OCI-LY3 (cell line): ENCODE results near the gene CEACAM8.
"Not testable (repeated sequence)": the region's sequence is repeated elsewhere in the genome, so short reads cannot be mapped to it uniquely, and the experiment has no call there.

ENCODE experiments used
- H2AFZ ChIP-seq: fragments of 200-600, 300-600 bp; shearing (Covaris generic); 2 replicates; pipeline ENCODE4 v1.6.0; 2014; ENCODE audit warnings: antibody characterized with exemption, low read depth, low read length
- H3K27ac ChIP-seq: fragments of 200-600, 300-600 bp; sonication (generic); 2 replicates; pipeline ENCODE4 v1.5.1; 2014; ENCODE audit warnings: mild to moderate bottlenecking, low read length, moderate library complexity, mixed read lengths
- H3K27me3 ChIP-seq: fragments of 200-600, 300-600 bp; sonication (generic); 2 replicates; pipeline ENCODE4 v1.6.1; 2014; ENCODE audit warnings: low read depth, low read length, mixed read lengths
- H3K36me3 ChIP-seq: fragments of 200-600, 300-600 bp; sonication (generic); replicated peaks from 2 replicates; pipeline ENCODE3; 2014; ENCODE audit warnings: low read depth, low read length, mixed read lengths
- H3K4me1 ChIP-seq: fragments of 300-600, 200-600 bp; sonication (generic); 2 replicates; pipeline ENCODE4 v1.6.1; 2014; ENCODE audit warnings: low read length, mixed read lengths
- H3K4me2 ChIP-seq: fragments of 200-600, 300-600 bp; sonication (generic); 2 replicates; pipeline ENCODE4 v1.6.1; 2014; ENCODE audit warnings: low read length, mixed read lengths
- H3K4me3 ChIP-seq: fragments of 300-600, 200-600 bp; sonication (generic); 2 replicates; pipeline ENCODE4 v1.5.1; 2014; ENCODE audit warnings: antibody characterized with exemption, mild to moderate bottlenecking, low read length, moderate library complexity
- H3K79me2 ChIP-seq: fragments of 300-600, 200-600 bp; shearing (Covaris generic); 2 replicates; pipeline ENCODE4 v1.6.1; 2014; ENCODE audit warnings: mild to moderate bottlenecking, low read length, mixed read lengths
- H3K9ac ChIP-seq: fragments of 300-600, 200-600 bp; shearing (Covaris generic); 2 replicates; pipeline ENCODE4 v1.6.0; 2014; ENCODE audit warnings: mild to moderate bottlenecking, low read length, moderate library complexity
- H3K9me3 ChIP-seq: fragments of 200-600, 300-600 bp; shearing (Covaris generic); 2 replicates; pipeline ENCODE4 v1.6.1; 2014; ENCODE audit warnings: low read length, mixed read lengths; ENCODE audit not compliant: insufficient read depth
- H4K20me1 ChIP-seq: fragments of 200-600, 300-600 bp; sonication (generic); 2 replicates; pipeline ENCODE4 v1.6.1; 2016; ENCODE audit warnings: low read length, mixed read lengths; ENCODE audit not compliant: insufficient read depth
- EZH2phosphoT487 ChIP-seq: fragments of 200-600 bp; shearing (Covaris generic); IDR thresholded peaks from 2 replicates; pipeline ENCODE4 v1.6.1; 2018; ENCODE audit warnings: antibody characterized with exemption, mixed run types, low read depth
- TF ChIP-seq, protein P1 (sequence below): fragments of 200-600, 300-600 bp; sonication (generic); IDR thresholded peaks from 2 replicates; pipeline ENCODE4 v1.5.1; 2014; ENCODE audit warnings: antibody characterized with exemption, low read length, low read depth

CEACAM8 gene

DNA sequence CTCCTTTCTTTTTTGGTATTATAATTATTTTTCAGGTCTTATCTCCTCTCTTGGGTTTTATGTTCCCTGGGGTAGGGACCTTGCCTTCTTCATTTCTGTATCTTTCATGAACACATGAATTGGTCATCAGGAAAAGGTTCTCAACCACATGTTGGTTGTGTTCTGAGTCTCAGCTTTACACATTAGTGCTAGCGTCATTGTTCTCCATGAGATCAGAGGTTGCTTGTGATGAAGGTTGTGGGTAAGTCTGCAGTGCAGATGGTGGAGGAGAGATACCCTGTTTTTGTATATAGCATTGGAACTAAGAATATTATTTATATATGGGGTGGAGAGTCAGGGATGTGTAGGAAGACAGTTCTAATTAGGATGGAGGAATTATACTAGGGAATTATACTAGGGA, 24.5 kb upstream of the CEACAM8 start:
- no peak overlapping the region for H2AFZ ChIP-seq
- no peaks in the 10 kb centered on the region for H4K20me1 ChIP-seq
- no peaks in the 10 kb centered on the region for H3K9me3 ChIP-seq
- no peak overlapping the region for H3K4me3 ChIP-seq
- H3K4me1 ChIP-seq: no peaks in the 10 kb centered on the region
- H3K9ac ChIP-seq: no peak overlapping the region
- no peaks in the 10 kb centered on the region for H3K36me3 ChIP-seq
- TF ChIP-seq, protein P1, sequence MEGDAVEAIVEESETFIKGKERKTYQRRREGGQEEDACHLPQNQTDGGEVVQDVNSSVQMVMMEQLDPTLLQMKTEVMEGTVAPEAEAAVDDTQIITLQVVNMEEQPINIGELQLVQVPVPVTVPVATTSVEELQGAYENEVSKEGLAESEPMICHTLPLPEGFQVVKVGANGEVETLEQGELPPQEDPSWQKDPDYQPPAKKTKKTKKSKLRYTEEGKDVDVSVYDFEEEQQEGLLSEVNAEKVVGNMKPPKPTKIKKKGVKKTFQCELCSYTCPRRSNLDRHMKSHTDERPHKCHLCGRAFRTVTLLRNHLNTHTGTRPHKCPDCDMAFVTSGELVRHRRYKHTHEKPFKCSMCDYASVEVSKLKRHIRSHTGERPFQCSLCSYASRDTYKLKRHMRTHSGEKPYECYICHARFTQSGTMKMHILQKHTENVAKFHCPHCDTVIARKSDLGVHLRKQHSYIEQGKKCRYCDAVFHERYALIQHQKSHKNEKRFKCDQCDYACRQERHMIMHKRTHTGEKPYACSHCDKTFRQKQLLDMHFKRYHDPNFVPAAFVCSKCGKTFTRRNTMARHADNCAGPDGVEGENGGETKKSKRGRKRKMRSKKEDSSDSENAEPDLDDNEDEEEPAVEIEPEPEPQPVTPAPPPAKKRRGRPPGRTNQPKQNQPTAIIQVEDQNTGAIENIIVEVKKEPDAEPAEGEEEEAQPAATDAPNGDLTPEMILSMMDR: no peak
- no peak for TF ChIP-seq EZH2phosphoT487
- H3K4me2 ChIP-seq: no peak overlapping the region
- peaks cover 61% of the 10 kb centered on the region for H3K27me3 ChIP-seq
- no peaks in the 10 kb centered on the region for H3K79me2 ChIP-seq
- H3K27ac ChIP-seq: no peak overlapping the region

DNA sequence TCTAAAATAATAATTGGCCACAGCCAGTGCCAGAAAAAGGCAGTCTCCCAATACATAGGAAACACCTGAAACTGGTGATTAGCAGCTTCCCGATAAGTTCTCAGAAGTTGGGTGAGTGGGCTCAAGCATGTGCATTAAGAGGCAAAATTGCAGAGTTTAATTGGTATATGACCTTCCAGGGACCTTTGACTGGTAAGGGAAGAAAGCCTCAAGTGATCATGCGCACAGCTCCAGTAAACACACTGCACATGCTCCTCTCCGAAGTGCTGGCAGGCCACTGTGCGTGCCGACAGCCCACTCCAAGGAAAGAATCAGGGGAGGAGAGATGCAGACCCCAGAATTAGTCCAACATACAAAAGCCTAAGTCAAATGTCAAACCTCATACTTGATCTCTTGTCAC, 18.9 kb upstream of the CEACAM8 start:
- Histone ChIP-seq H3K27ac (no peak overlapping the region), H3K9me3 (no peaks in the 10 kb centered on the region), H3K79me2 (no peaks in the 10 kb centered on the region), H3K36me3 (no peaks in the 10 kb centered on the region), H4K20me1 (no peaks in the 10 kb centered on the region), H3K4me1 (no peaks in the 10 kb centered on the region), H3K9ac (no peak overlapping the region), H3K27me3 (peaks cover 24% of the 10 kb centered on the region), H3K4me2 (no peak overlapping the region), H3K4me3 (no peak overlapping the region), H2AFZ (no peak overlapping the region)
- no peak for TF ChIP-seq EZH2phosphoT487
- TF ChIP-seq, protein P1: no peak

DNA sequence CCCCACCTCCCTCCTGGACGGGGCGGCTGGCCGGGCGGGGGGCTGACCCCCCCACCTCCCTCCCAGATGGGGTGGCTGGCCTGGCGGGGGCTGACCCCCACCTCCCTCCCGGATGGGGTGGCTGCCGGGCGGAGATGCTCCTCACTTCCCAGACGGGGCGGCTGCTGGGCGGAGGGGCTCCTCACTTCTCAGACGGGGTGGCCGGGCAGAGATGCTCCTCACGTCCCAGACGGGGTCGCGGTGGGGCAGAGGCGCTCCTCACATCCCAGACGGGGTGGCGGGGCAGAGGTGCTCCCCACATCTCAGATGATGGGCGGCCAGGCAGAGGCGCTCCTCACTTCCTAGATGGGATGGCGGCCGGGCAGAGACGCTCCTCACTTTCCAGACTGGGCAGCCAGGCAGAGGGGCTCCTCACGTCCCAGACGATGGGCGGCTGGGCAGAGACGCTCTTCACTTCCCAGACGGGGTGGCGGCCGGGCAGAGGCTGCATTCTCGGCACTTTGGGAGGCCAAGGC, 15.7 kb upstream of the CEACAM8 start:
- H3K27ac ChIP-seq, H3K9me3 ChIP-seq, H3K36me3 ChIP-seq, H2AFZ ChIP-seq, H3K79me2 ChIP-seq, H3K4me3 ChIP-seq, H4K20me1 ChIP-seq, H3K9ac ChIP-seq, H3K4me1 ChIP-seq, H3K4me2 ChIP-seq: not testable (repeated sequence)
- peaks cover 19% of the 10 kb centered on the region for H3K27me3 ChIP-seq

DNA sequence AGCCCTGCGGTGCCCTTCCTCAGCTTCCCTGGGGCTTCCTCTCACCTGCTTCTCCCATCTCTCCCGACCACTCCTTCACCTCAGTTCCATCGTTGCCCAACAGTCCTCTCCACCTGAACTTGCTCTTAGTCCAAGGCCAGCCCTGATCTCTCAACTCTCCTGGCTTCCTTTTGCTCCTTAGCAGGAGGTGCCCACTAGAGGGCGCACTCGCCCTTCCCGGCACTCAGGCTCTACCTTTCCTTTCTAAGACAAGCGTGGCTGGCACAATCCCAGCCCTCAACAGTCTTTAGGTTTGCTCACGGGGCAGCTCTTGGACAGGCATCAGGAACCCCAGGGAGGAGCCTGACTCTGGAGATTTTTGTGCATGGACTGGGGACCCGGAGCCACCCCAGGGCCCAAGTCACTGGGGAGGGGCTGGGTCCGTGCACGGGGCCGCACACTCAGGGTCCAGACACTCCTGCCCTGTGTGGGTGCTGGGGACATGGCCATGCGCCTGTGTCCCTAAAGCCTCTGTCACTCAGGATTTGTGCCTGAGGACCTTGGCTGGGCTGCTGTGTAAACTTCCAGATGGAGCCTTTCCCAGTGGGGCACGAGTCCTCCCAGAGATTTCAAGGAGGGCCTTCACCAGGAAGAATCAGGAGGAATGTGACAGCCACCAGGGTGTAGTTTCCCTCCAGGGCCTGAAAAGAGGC, 12.1 kb upstream of the CEACAM8 start:
- no peaks in the 10 kb centered on the region for H3K4me1 ChIP-seq
- peaks cover 17% of the 10 kb centered on the region for H3K27me3 ChIP-seq
- no peaks in the 10 kb centered on the region for H3K79me2 ChIP-seq
- no peak overlapping the region for H3K4me3 ChIP-seq
- no peak overlapping the region for H3K4me2 ChIP-seq
- no peak overlapping the region for H3K27ac ChIP-seq
- H3K9ac ChIP-seq: no peak overlapping the region
- H3K9me3 ChIP-seq: no peaks in the 10 kb centered on the region
- H4K20me1 ChIP-seq: no peaks in the 10 kb centered on the region
- H2AFZ ChIP-seq: no peak overlapping the region
- H3K36me3 ChIP-seq: no peaks in the 10 kb centered on the region
- no peak for TF ChIP-seq EZH2phosphoT487
- TF ChIP-seq, protein P1: peak; percentile 94
